ENCODE measurements around the gene EN1. TPM values are rescaled to one million over a fixed set of nuclear protein-coding genes. Genes with fewer than 3 reads are reported as not detected.

EN1 gene
- total and polyA plus RNA-seq, 2 of the 13 experiments (the other 11 are each of a cell fraction or from before 2014, with no cell fraction given) = not detected

GRCh38 chr2:118832071-118832790 lies 15.2 kb downstream of the EN1 start:
- no peak for TF ChIP-seq SNAI1 (CRISPR knock-in tag; IDR thresholded peaks at IDR 0.05; ENCODE audit: borderline replicate concordance)
- TF ChIP-seq DDIT3 (CRISPR knock-in tag; IDR thresholded peaks at IDR 0.05) = no peak
- no peak for TF ChIP-seq SMYD3 (CRISPR knock-in tag; IDR thresholded peaks at IDR 0.05)
- TF ChIP-seq KLF6 (CRISPR knock-in tag; IDR thresholded peaks at IDR 0.05) = no peak
- no peak for TF ChIP-seq POGK (CRISPR knock-in tag; conservative IDR thresholded peaks at IDR 0.05)
- no peak for TF ChIP-seq CREB1 (IDR thresholded peaks at IDR 0.05)
- TF ChIP-seq CREB1 (CRISPR knock-in tag; IDR thresholded peaks at IDR 0.05) = no peak
- no peak for TF ChIP-seq POGZ (CRISPR knock-in tag; IDR thresholded peaks at IDR 0.05)
- no peak for TF ChIP-seq KMT2B (CRISPR knock-in tag; IDR thresholded peaks at IDR 0.05)
- no peak for TF ChIP-seq IKZF1 (IDR thresholded peaks at IDR 0.05)
- TF ChIP-seq MZF1 (CRISPR knock-in tag; IDR thresholded peaks at IDR 0.05; ENCODE audit: borderline replicate concordance) = no peak
- no peak for TF ChIP-seq ZNF337 (CRISPR knock-in tag; IDR thresholded peaks at IDR 0.05; ENCODE audit: borderline replicate concordance, low read depth)
- no peak for TF ChIP-seq HDAC2 (CRISPR knock-in tag; IDR thresholded peaks at IDR 0.05)
- no peak for TF ChIP-seq YEATS4 (CRISPR knock-in tag; IDR thresholded peaks at IDR 0.05; ENCODE audit: borderline replicate concordance)
- TF ChIP-seq MED13 (CRISPR knock-in tag; IDR thresholded peaks at IDR 0.05) = no peak
- no peak for TF ChIP-seq SAFB2 (CRISPR knock-in tag; IDR thresholded peaks at IDR 0.05; ENCODE audit: borderline replicate concordance, low read depth)
- Histone ChIP-seq H3K9me3 (ENCODE audit: low read length) (no peaks in the 10 kb centered on the region), H3K9ac (ENCODE audit: insufficient read depth, low read depth, low read length) (no peak overlapping the region), H3K4me1 (ENCODE audit: insufficient read depth, low read length) (no peaks in the 10 kb centered on the region), H3K4me2 (ENCODE audit: low read depth, low read length) (no peak overlapping the region), H2AFZ (ENCODE audit: low read length) (no peak overlapping the region), H3K4me3 (replicated peaks in 1 of 3; ENCODE audit: insufficient read depth in 1 of 3, low read depth in 2 of 3, low read length in 3 of 3) (no peak overlapping the region), H3K79me2 (ENCODE audit: insufficient read depth, low read length) (no peaks in the 10 kb centered on the region), H4K20me1 (ENCODE audit: insufficient read depth, low read length) (no peaks in the 10 kb centered on the region), H3K27ac (ENCODE audit: extremely low read length, insufficient read depth, low read length) (no peak overlapping the region), H3K27me3 (ENCODE audit: control insufficient read depth in 1 of 2, insufficient read depth in 2 of 2, low read length in 2 of 2) (peaks cover 11 to 36% of the 10 kb centered on the region in 2 experiments; a peak in 4 of 5 replicates), H3K36me3 (replicated peaks in 1 of 2; ENCODE audit: control insufficient read depth in 1 of 2, insufficient read depth in 2 of 2, low read length in 2 of 2) (no peaks in the 10 kb centered on the region)
- BruUV-seq (replicated peaks) = no TSS peak
- POLR2A ChIA-PET = no interaction called here
- WGBS (ENCODE audit: low lambda C conversion rate) = 23% methylated on average over 10 of the region's 10 CpGs
- DNase-seq (ENCODE audit: low spot score) = no peak
- in situ Hi-C loops (cut with HindIII; ENCODE audit: extremely low pct_ligation_motif_present, low pct_unique_long_range_greater_than_20kb) = no loop called here
- CTCF ChIA-PET (ENCODE audit: low intra/inter-chr PET ratio, low total read pairs) = no interaction called here
- no peak for FAIRE-seq
- intact Hi-C loops (cut with micrococcal nuclease; ENCODE audit: unreplicated experiment) = no loop called here
- no peak for ATAC-seq
